ENCODE data around the gene CERS6.
"Not testable (repeated sequence)": the region's sequence is repeated elsewhere in the genome, so short reads cannot be mapped to it uniquely, and the experiment has no call there.

DNA sequence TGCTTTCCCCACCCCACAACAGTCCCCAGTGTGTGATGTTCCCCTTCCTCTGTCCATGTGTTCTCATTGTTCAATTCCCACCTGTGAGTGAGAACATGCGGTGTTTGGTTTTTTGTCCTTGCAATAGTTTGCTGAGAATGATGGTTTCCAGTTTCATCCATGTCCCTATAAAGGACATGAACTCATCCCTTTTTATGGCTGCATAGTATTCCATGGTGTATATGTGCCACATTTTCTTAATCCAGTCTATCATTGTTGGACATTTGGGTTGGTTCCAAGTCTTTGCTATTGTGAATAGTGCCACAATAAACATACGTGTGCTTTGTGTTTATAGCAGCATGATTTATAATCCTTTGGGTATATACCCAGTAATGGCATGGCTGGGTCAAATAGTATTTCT lies 335.1 kb downstream of the CERS6 start:
- not testable (repeated sequence) for TF ChIP-seq CTCF (IDR thresholded peaks at IDR 0.05); ZFX (IDR thresholded peaks at IDR 0.05; ENCODE audit: borderline replicate concordance)

All from 22Rv1 (cell line).